ENCODE measurements around the gene LAX1.

LAX1 gene

GRCh38 chr1:203797948-203798655 lies 33.1 kb downstream of the LAX1 start:
- POLR2A ChIA-PET (ENCODE audit: low non-redundant PET), result interaction anchor here (0.7 kb wide), 1 partner anchor 22 kb away, joined by 3 read pairs; no protein-coding TSS in a partner anchor
- TF ChIP-seq, protein P1, sequence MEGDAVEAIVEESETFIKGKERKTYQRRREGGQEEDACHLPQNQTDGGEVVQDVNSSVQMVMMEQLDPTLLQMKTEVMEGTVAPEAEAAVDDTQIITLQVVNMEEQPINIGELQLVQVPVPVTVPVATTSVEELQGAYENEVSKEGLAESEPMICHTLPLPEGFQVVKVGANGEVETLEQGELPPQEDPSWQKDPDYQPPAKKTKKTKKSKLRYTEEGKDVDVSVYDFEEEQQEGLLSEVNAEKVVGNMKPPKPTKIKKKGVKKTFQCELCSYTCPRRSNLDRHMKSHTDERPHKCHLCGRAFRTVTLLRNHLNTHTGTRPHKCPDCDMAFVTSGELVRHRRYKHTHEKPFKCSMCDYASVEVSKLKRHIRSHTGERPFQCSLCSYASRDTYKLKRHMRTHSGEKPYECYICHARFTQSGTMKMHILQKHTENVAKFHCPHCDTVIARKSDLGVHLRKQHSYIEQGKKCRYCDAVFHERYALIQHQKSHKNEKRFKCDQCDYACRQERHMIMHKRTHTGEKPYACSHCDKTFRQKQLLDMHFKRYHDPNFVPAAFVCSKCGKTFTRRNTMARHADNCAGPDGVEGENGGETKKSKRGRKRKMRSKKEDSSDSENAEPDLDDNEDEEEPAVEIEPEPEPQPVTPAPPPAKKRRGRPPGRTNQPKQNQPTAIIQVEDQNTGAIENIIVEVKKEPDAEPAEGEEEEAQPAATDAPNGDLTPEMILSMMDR (conservative IDR thresholded peaks at IDR 0.05; ENCODE audit: low read depth), result no peak
- DNase-seq (ENCODE audit: low spot score), result peak; percentile 42
- CTCF ChIA-PET, result interaction anchor here (0.6 to 1.0 kb wide), 3 partner anchors 9 to 290 kb away, joined by 3 to 5 read pairs (median 3); no protein-coding TSS in a partner anchor
- H3K27ac ChIP-seq, result no peak overlapping the region

GRCh38 chr1:203799157-203799556 lies 34.2 kb downstream of the LAX1 start:
- DNase-seq (ENCODE audit: low spot score), result no peak
- ChIA-PET POLR2A (ENCODE audit: low non-redundant PET) (no interaction called here), CTCF (no interaction called here)
- TF ChIP-seq, protein P1 (conservative IDR thresholded peaks at IDR 0.05; ENCODE audit: low read depth), result no peak
- no peak overlapping the region for H3K27ac ChIP-seq

DNA sequence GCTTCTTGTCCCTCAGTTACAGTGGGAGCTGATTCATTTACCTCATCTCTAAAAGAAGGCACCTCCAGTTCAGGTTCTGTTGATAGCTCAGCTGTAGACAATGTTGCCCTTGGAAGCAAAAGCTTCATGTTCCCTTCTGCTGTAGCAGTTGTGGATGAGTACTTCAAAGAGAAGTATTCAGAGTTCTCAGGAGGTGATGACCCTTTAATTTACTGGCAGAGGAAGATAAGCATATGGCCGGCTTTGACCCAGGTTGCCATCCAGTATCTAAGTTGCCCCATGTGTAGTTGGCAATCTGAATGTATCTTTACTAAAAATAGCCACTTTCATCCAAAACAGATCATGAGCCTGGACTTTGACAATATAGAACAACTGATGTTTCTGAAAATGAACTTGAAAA lies 35.0 kb downstream of the LAX1 start:
- DNase-seq (ENCODE audit: low spot score), result no peak
- TF ChIP-seq, protein P1 (conservative IDR thresholded peaks at IDR 0.05; ENCODE audit: low read depth), result no peak
- H3K27ac ChIP-seq, result no peak overlapping the region
- ChIA-PET POLR2A (ENCODE audit: low non-redundant PET) (no interaction called here), CTCF (interaction anchor here (0.7 to 1.0 kb wide), 4 partner anchors 15 to 457 kb away, joined by 3 to 5 read pairs (median 4); no protein-coding TSS in a partner anchor)

- CTCF ChIA-PET, result no interaction called here
- POLR2A ChIA-PET (ENCODE audit: low non-redundant PET), result interaction anchor here (0.6 kb wide), 1 partner anchor 84 kb away, joined by 3 read pairs; no protein-coding TSS in a partner anchor
- H3K27ac ChIP-seq, result no peak overlapping the region
- no peak for DNase-seq (ENCODE audit: low spot score)
- TF ChIP-seq, protein P1 (conservative IDR thresholded peaks at IDR 0.05; ENCODE audit: low read depth), result no peak
Measured at GRCh38 chr1:203805689-203806088, 40.7 kb downstream of the LAX1 start.

DNA sequence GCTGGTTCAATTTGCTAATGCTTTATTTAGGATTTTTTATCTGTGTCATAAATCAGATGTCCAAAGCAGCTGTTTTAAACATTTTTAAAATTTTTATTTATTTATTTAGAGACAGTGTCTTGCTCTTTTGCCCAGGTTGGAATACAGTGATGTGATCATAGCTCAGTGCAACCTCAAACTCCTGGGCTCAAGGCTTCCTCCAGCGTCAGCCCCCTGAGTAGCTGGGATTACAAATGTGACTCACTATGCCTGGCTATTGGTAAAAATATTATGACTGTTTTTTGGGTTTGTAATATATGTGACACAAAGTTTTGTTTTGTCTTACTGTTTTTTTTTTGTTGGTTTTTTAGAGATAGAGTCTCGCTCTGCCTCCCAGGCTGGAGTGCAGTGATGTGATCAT lies 42.2 kb downstream of the LAX1 start:
- POLR2A ChIA-PET (ENCODE audit: low non-redundant PET), result no interaction called here
- DNase-seq (ENCODE audit: low spot score), result no peak
- TF ChIP-seq, protein P1 (conservative IDR thresholded peaks at IDR 0.05; ENCODE audit: low read depth), result no peak
- no peak overlapping the region for H3K27ac ChIP-seq
- CTCF ChIA-PET, result interaction anchor here (0.6 kb wide), 1 partner anchor 333 kb away, joined by 5 read pairs; no protein-coding TSS in a partner anchor

DNA sequence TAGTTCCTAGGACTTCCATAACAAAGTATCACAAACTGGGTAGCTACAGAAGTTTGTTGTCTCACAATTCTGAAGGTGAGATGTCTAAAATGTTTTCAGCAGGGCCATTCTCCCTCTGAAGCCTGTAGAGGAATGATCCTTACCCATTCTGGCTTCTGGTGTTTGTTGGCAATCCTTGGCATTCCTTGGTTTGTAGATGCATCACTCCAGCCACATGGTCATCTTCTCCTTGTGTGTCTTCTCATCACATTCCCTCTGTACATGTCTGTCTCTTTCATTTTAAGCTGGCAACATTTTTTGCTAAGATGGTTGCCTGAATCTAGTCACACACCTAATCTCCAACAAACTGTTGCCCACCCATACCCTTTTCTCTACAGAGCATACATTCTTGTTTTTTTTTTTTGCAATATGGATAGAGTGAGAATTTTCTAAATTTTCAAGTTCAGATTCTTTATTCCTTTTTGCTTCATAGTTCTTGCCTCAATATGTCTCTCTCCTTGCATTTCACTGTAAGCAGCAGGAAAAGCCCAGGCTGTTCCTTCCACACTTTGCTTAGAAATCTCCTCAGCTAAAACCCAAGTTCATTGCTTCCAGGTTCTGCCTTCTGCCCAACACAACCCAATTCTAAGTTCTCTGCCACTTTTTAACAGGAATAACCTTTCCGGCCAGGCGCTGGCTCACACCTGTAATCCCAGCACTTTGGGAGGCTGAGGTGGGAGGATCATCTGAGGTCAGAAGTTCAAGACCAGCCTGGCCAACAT lies 48.8 kb downstream of the LAX1 start:
- no peak overlapping the region for H3K27ac ChIP-seq
- TF ChIP-seq, protein P1 (conservative IDR thresholded peaks at IDR 0.05; ENCODE audit: low read depth), result no peak
- no peak for DNase-seq (ENCODE audit: low spot score)
- POLR2A ChIA-PET (ENCODE audit: low non-redundant PET), result no interaction called here
- CTCF ChIA-PET, result interaction anchor here (0.6 kb wide), 1 partner anchor 87 kb away, joined by 3 read pairs; no protein-coding TSS in a partner anchor

Measured in RWPE1 (cell line).